HepG2 (cell line): ENCODE results near the gene RARA. TPM values are rescaled to one million over a fixed set of nuclear protein-coding genes. Genes with fewer than 3 reads are reported as not detected.

Experiments
- EEA1 ChIP-seq: sonication (generic); formaldehyde crosslinking; IDR thresholded peaks from 2 replicates; pipeline ENCODE4 v1.5.1; 2020; ENCODE audit warnings: mild to moderate bottlenecking, missing genetic modification reagents, borderline replicate concordance
- MEF2D ChIP-seq: sonication (generic); formaldehyde crosslinking; IDR thresholded peaks from 2 replicates; pipeline ENCODE4 v1.5.1; 2020; ENCODE audit warnings: mild to moderate bottlenecking, missing genetic modification reagents
- SMARCE1 ChIP-seq: fragments of 450-650 bp; IDR thresholded peaks from 2 replicates; pipeline ENCODE4 v1.6.1; 2017; ENCODE audit warnings: borderline replicate concordance
- ZNF138 ChIP-seq: sonication (generic); formaldehyde crosslinking; IDR thresholded peaks from 2 replicates; pipeline ENCODE4 v1.5.0; 2020; ENCODE audit warnings: mild to moderate bottlenecking, low read depth, missing genetic modification reagents
- ZNF160 ChIP-seq: sonication (generic); formaldehyde crosslinking; IDR thresholded peaks from 2 replicates; pipeline ENCODE4 v1.8.0; 2022; ENCODE audit warnings: mild to moderate bottlenecking, inconsistent platforms, missing genetic modification reagents
- ZNF766 ChIP-seq: sonication (generic); formaldehyde crosslinking; IDR thresholded peaks from 2 replicates; pipeline ENCODE4 v1.5.0; 2020; ENCODE audit warnings: missing genetic modification reagents, borderline replicate concordance
- polyA plus RNA-seq, 8 experiments: library from polyadenylated mRNA; depleted of rRNA in 3 of 8; stranded (reverse) in 7 of 8; unstranded in 1 of 8; fragments of >200 nt; fragmentation: Illumina TruSeq in 4 of 8; extraction: Trizol in 4 of 8; gene quantifications; 2 replicates each; pipeline versions ENCODE4 v1.2.1 to v1.2.3, GENCODE V29; 2011 to 2016; ENCODE audit warnings: low read depth in 4 of 8, missing spikeins in 1 of 8, mixed read lengths in 1 of 8; ENCODE audit not compliant: insufficient read depth in 1 of 8
- total RNA-seq, 5 experiments: library from RNA; depleted of rRNA; stranded (reverse); fragments of >200 nt; fragmentation: Illumina TruSeq; extraction: Trizol; gene quantifications; 2 replicates each; pipeline ENCODE4 v1.2.3, GENCODE V29; 2016; ENCODE audit warnings: low read depth in 1 of 5
- TF ChIP-seq, protein P1 (sequence below): sonication (generic); formaldehyde crosslinking; IDR thresholded peaks from 2 replicates; pipeline ENCODE4 v1.5.0; 2020; ENCODE audit warnings: mild to moderate bottlenecking, missing genetic modification reagents
- TF ChIP-seq, protein P2 (sequence below): sonication (generic); formaldehyde crosslinking; IDR thresholded peaks from 2 replicates; pipeline ENCODE4 v1.4.0; 2020; ENCODE audit warnings: mild to moderate bottlenecking, missing genetic modification reagents, borderline replicate concordance
- TF ChIP-seq, protein P3 (sequence below): sonication (generic); formaldehyde crosslinking; IDR thresholded peaks from 2 replicates; pipeline ENCODE4 v1.4.0; 2020; ENCODE audit warnings: mild to moderate bottlenecking, low read depth, missing genetic modification reagents
- TF ChIP-seq, protein P4 (sequence below): sonication (generic); formaldehyde crosslinking; IDR thresholded peaks from 2 replicates; pipeline ENCODE4 v1.4.0; 2020; ENCODE audit warnings: mild to moderate bottlenecking, low read depth, missing genetic modification reagents
- TF ChIP-seq, protein P5 (sequence below): sonication (generic); formaldehyde crosslinking; IDR thresholded peaks from 2 replicates; pipeline ENCODE4 v1.4.0; 2020; ENCODE audit warnings: mild to moderate bottlenecking, missing genetic modification reagents
- TF ChIP-seq, protein P6 (sequence below): sonication (generic); formaldehyde crosslinking; IDR thresholded peaks from 2 replicates; pipeline ENCODE4 v1.8.1; 2022; ENCODE audit warnings: low read depth, mild to moderate bottlenecking, missing genetic modification reagents
- TF ChIP-seq, protein P7 (sequence below): sonication (generic); formaldehyde crosslinking; IDR thresholded peaks from 2 replicates; pipeline ENCODE4 v1.9.0; 2022; ENCODE audit warnings: missing genetic modification reagents, mild to moderate bottlenecking, borderline replicate concordance

The RARA gene
- total and polyA plus RNA-seq, 2 of the 13 experiments (the other 11 are each of a cell fraction or from before 2014, with no cell fraction given): 6.4 to 8.6 TPM

DNA sequence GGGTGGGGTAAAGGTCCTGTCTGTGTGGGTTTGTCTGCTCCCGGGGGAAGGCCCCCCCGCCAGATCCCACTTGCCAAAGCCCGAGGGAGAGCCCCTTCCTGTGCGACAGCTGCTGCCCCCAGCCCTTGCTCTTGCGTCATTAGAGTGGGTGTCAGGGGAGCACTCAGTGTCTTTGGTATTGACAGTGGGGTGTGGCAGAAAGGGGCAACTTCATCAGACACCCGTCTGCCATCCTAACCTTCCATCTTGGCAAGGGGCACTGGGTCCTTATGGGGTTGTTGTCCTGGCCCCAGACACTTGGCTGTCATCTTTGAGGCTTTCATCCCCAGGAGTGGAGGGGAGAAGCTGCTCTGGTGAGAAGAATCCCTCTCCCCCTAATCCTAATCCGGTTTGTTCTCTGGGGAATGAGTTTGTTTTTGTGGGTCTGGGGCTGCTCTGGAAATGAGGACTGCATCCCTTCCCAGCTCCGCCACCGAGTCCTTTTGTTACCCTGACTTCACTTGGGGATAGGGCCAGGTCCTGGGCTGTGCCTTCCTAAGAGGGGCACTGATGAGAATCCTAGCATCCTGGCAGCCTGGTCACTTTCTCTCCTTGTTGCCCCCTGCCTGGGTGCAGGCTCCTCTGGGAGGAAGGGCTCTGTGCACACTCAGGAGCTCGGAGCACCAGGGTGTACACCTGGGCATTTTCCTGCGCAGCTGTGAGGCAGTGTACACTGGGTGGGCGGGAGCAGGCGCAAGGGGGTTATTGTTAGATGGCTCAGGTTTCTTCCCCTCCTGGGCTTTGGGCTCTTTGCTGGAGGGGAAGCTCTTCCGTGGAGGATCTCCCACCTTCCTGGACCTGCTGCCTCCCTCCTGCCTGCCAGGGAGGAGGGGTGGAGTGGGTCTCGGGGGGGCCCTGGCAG, 34.5 kb downstream of the RARA start (continued):
- TF ChIP-seq, protein P1, sequence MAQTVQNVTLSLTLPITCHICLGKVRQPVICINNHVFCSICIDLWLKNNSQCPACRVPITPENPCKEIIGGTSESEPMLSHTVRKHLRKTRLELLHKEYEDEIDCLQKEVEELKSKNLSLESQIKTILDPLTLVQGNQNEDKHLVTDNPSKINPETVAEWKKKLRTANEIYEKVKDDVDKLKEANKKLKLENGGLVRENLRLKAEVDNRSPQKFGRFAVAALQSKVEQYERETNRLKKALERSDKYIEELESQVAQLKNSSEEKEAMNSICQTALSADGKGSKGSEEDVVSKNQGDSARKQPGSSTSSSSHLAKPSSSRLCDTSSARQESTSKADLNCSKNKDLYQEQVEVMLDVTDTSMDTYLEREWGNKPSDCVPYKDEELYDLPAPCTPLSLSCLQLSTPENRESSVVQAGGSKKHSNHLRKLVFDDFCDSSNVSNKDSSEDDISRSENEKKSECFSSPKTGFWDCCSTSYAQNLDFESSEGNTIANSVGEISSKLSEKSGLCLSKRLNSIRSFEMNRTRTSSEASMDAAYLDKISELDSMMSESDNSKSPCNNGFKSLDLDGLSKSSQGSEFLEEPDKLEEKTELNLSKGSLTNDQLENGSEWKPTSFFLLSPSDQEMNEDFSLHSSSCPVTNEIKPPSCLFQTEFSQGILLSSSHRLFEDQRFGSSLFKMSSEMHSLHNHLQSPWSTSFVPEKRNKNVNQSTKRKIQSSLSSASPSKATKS (CRISPR knock-in tag): no peak
- TF ChIP-seq MEF2D (CRISPR knock-in tag): no peak
- TF ChIP-seq, protein P2, sequence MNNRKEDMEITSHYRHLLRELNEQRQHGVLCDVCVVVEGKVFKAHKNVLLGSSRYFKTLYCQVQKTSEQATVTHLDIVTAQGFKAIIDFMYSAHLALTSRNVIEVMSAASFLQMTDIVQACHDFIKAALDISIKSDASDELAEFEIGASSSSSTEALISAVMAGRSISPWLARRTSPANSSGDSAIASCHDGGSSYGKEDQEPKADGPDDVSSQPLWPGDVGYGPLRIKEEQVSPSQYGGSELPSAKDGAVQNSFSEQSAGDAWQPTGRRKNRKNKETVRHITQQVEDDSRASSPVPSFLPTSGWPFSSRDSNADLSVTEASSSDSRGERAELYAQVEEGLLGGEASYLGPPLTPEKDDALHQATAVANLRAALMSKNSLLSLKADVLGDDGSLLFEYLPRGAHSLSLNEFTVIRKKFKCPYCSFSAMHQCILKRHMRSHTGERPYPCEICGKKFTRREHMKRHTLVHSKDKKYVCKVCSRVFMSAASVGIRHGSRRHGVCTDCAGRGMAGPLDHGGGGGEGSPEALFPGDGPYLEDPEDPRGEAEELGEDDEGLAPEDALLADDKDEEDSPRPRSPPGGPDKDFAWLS (CRISPR knock-in tag): no peak
- no peak for TF ChIP-seq EEA1
- TF ChIP-seq ZNF766 (CRISPR knock-in tag): no peak
- TF ChIP-seq ZNF160 (CRISPR knock-in tag): no peak
- TF ChIP-seq SMARCE1: no peak
- TF ChIP-seq, protein P3, sequence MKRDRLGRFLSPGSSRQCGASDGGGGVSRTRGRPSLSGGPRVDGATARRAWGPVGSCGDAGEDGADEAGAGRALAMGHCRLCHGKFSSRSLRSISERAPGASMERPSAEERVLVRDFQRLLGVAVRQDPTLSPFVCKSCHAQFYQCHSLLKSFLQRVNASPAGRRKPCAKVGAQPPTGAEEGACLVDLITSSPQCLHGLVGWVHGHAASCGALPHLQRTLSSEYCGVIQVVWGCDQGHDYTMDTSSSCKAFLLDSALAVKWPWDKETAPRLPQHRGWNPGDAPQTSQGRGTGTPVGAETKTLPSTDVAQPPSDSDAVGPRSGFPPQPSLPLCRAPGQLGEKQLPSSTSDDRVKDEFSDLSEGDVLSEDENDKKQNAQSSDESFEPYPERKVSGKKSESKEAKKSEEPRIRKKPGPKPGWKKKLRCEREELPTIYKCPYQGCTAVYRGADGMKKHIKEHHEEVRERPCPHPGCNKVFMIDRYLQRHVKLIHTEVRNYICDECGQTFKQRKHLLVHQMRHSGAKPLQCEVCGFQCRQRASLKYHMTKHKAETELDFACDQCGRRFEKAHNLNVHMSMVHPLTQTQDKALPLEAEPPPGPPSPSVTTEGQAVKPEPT (CRISPR knock-in tag): 0 out of 2 replicates have a peak, but pooled peaks have one; percentile 24
- TF ChIP-seq, protein P4, sequence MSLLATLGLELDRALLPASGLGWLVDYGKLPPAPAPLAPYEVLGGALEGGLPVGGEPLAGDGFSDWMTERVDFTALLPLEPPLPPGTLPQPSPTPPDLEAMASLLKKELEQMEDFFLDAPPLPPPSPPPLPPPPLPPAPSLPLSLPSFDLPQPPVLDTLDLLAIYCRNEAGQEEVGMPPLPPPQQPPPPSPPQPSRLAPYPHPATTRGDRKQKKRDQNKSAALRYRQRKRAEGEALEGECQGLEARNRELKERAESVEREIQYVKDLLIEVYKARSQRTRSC (CRISPR knock-in tag): no peak
- no peak for TF ChIP-seq ZNF138
- TF ChIP-seq, protein P5, sequence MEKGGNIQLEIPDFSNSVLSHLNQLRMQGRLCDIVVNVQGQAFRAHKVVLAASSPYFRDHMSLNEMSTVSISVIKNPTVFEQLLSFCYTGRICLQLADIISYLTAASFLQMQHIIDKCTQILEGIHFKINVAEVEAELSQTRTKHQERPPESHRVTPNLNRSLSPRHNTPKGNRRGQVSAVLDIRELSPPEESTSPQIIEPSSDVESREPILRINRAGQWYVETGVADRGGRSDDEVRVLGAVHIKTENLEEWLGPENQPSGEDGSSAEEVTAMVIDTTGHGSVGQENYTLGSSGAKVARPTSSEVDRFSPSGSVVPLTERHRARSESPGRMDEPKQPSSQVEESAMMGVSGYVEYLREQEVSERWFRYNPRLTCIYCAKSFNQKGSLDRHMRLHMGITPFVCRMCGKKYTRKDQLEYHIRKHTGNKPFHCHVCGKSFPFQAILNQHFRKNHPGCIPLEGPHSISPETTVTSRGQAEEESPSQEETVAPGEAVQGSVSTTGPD (CRISPR knock-in tag): no peak
- TF ChIP-seq, protein P6, sequence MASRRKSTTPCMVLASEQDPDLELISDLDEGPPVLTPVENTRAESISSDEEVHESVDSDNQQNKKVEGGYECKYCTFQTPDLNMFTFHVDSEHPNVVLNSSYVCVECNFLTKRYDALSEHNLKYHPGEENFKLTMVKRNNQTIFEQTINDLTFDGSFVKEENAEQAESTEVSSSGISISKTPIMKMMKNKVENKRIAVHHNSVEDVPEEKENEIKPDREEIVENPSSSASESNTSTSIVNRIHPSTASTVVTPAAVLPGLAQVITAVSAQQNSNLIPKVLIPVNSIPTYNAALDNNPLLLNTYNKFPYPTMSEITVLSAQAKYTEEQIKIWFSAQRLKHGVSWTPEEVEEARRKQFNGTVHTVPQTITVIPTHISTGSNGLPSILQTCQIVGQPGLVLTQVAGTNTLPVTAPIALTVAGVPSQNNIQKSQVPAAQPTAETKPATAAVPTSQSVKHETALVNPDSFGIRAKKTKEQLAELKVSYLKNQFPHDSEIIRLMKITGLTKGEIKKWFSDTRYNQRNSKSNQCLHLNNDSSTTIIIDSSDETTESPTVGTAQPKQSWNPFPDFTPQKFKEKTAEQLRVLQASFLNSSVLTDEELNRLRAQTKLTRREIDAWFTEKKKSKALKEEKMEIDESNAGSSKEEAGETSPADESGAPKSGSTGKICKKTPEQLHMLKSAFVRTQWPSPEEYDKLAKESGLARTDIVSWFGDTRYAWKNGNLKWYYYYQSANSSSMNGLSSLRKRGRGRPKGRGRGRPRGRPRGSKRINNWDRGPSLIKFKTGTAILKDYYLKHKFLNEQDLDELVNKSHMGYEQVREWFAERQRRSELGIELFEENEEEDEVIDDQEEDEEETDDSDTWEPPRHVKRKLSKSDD (CRISPR knock-in tag): no peak
- TF ChIP-seq, protein P7, sequence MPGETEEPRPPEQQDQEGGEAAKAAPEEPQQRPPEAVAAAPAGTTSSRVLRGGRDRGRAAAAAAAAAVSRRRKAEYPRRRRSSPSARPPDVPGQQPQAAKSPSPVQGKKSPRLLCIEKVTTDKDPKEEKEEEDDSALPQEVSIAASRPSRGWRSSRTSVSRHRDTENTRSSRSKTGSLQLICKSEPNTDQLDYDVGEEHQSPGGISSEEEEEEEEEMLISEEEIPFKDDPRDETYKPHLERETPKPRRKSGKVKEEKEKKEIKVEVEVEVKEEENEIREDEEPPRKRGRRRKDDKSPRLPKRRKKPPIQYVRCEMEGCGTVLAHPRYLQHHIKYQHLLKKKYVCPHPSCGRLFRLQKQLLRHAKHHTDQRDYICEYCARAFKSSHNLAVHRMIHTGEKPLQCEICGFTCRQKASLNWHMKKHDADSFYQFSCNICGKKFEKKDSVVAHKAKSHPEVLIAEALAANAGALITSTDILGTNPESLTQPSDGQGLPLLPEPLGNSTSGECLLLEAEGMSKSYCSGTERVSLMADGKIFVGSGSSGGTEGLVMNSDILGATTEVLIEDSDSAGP (CRISPR knock-in tag): no peak
